GM11168 (cell line): Measurements from ENCODE around the gene TEX11.
"Not testable (repeated sequence)": the region's sequence is repeated elsewhere in the genome, so short reads cannot be mapped to it uniquely, and the experiment has no call there.

Source experiments
- in situ Hi-C: fragments of 300-500 bp; cut with MboI; formaldehyde crosslinking; loops from one replicate; pipeline ENCODE4 v1.12.0; 2022; ENCODE audit warnings: low sequenced_read_pairs; ENCODE audit not compliant: unreplicated experiment

Gene TEX11

GRCh38 chrX:70621743-70622142 lies 286.8 kb downstream of the TEX11 start:
- in situ Hi-C loops = no loop called here

GRCh38 chrX:70618467-70618866 lies 290.0 kb downstream of the TEX11 start:
- in situ Hi-C loops = no loop called here

DNA sequence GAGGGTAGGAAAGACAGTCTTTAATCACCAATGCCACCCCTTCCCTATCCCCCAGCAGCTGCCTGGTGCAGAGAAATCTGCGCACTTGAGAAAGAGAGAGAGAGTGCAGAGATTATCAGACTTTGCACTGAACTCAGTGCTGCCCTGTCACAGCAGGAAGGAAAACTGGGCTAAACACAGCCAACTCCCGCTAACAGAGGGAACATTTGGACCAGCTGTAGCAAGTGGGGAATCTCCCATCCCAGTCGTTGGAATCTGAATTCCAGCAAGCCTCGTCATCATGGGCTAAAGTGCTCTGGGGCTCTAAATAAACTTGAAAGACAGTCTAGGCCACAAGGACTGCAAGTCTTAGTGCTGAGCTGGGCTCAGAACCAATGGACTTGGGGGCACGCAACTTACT lies 295.2 kb downstream of the TEX11 start:
- in situ Hi-C loops = no loop called here

DNA sequence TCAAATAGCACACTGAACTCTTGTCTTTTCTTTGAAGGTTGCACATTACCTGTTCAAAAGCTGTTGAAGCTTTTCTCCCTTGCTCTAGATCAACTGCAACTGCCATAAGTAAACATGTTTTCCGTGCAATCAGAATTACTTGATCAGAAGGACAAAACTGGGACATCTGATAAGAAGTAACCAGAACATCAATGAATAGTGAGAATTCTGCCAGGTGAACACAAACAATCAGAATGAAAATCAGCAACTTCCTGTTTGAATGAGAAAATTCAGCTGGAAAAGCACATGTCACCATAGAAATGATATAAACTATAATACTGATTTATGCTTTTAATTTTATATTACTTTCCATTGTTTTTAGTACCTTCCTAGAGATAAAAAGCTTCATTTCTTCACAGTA lies 303.2 kb downstream of the TEX11 start:
- in situ Hi-C loops = no loop called here

- in situ Hi-C loops = no loop called here
Measured at GRCh38 chrX:70592091-70592490, 316.4 kb downstream of the TEX11 start.

GRCh38 chrX:70587158-70587557 lies 321.4 kb downstream of the TEX11 start:
- in situ Hi-C loops = not testable (repeated sequence)

DNA sequence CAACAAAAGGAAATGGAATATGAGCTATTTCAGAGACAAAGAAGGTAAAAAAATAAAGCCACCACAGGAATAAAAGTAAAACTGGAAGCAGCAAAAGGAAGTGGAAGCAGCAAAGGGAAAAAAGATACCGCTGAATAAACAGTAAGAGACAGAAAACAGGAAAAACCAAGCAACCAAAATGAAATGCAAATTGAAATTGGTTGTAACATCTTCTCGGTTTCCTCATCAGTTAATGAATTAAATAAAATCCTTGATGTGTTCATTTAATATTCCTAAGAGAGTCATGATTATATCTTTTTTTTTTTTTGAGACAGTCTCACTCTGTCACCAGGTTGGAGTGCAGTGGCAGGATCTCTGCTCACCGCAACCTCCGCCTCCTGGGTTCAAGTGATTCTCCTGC lies 331.1 kb downstream of the TEX11 start:
- in situ Hi-C loops = no loop called here

DNA sequence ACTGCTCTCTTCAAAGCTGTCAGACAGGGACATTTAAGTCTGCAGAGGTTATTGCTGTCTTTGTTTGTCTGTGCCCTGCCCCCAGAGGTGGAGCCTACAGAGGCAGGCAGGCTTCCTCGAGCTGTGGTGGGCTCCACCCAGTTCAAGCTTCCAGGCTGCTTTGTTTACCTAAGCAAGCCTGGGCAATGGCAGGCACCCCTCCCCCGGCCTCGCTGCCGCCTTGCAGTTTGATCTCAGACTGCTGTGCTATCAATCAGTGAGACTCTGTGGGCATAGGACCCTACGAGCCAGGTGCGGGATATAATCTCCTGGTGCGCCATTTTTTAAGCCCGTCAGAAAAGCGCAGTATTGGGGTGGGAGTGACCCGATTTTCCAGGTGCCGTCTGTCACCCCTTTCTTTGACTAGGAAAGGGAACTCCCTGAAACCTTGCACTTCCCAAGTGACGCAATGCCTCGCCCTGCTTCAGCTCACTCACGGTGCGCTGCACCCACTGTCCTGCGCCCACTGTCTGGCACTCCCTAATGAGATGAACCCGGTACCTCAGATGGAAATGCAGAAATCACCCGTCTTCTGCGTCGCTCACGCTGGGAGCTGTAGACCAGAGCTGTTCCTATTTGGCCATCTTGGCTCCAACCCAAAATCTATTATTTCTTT lies 338.5 kb downstream of the TEX11 start:
- in situ Hi-C loops = not testable (repeated sequence)

- in situ Hi-C loops = no loop called here
Measured at GRCh38 chrX:70554948-70555347, 353.6 kb downstream of the TEX11 start.

DNA sequence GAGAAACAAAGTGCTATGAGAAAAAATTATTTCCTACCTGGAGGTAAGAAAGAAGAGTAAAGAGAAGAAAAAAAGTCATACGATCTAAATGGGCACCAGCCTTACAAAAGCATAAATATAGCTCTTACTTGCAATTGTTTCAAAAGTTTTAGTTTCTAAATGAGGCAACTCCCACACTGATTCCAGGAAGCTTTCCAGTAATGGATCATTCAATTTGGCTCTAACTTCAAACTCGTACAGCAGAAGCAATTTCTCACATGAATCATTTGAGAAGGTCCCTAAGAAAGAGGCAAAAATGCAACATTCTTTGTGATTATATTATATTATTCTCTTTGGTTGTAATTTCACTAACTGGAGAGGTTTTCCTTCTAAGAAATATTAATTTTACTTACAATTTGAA lies 354.0 kb downstream of the TEX11 start:
- in situ Hi-C loops = no loop called here

GRCh38 chrX:70554081-70554480 lies 354.4 kb downstream of the TEX11 start:
- in situ Hi-C loops = no loop called here

- in situ Hi-C loops = no loop called here
Measured at GRCh38 chrX:70553516-70553915, 355.0 kb downstream of the TEX11 start.

GRCh38 chrX:70552130-70552704 lies 356.3 kb downstream of the TEX11 start:
- in situ Hi-C loops = no loop called here

DNA sequence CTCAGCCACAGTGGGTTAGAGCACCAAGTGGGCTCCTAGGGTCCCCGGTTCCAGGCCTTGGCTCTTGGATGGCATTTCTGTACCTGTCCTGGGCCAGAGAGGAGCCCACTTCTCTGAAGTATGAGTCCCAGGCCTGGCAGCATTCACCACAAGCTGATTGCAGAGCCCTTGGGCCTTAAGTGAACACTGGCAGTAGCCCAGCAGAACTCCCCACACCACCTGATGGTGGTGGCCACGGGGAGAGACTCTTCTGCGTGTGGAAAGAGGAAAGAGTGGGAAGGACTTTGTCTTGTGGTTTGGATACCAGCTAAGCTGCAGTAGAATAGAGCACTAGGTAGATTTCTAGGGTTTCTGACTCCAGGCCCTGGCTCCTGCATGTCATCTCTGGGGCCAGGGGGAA lies 359.1 kb downstream of the TEX11 start:
- in situ Hi-C loops = no loop called here

- in situ Hi-C loops = no loop called here
Measured at GRCh38 chrX:70535198-70535597, 373.3 kb downstream of the TEX11 start.

DNA sequence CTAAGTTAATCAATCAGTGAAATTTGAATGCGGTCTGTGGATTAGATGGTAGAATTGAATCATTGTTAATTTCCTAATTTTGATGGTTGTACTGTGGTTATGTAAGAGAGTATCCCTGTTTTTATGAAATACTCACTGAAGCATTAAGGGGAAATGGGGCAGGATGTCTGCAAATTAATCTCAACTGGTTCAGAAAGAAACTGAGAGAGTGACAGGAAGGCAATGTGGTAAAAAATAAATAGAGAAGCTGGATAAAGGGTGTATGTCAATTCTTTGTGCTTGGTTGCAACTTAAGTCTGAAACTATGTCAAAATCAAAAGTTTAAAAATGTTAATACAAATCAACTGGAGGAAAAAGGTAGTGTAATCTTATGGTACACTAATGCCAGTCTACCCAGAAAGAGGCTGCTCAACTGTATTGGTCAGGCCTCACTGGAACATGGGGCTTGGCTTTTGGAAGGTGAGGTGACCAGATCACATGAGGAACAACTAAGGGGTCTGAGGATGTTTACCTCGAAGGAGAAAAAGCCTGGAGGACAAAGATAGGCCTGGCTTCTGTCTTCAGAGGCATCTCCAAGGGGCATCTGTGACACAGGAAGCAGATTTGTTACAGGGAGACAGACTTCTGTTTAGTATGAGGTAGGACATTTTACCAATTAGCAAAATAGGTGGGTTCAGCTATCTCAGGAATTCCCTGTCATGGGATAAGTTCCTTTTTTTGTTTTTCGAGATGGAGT lies 380.7 kb downstream of the TEX11 start:
- in situ Hi-C loops = no loop called here

- in situ Hi-C loops = no loop called here
Measured at GRCh38 chrX:70527053-70527452, 381.5 kb downstream of the TEX11 start.

DNA sequence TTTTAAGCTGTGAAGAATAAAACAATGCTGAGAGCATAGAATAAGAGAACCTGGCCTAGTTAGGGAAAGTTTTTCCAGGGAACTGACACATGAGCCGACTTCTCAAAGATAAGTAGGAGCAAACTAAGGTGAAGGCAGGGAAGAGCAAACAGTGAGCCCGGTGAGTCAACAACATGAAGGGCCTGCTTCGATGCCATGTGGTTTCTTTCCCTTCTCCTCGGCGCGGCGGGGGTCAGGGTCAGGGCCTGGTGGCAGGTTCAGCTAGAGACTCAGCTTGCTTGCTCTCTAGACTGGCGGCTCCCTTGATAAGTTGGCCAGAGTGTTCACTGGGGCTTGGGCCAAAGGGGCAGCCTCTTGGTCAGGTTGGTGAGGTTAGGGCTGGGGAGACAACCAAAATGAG lies 382.8 kb downstream of the TEX11 start:
- in situ Hi-C loops = no loop called here

DNA sequence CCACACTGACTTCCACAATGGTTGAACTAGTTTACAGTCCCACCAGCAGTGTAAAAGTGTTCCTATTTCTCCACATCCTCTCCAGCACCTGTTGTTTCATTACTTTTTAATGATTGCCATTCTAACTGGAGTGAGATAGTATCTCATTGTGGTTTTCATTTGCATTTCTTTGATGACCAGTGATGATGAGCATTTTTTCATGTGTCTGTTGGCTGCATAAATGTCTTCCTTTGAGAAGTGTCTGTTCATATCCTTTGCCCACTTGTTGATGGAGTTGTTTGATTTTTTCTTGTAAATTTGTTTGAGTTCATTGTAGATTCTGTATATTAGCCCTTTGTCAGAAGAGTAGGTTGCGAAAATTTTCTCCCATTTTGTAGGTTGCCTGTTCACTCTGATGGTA lies 392.8 kb downstream of the TEX11 start:
- in situ Hi-C loops = not testable (repeated sequence)

DNA sequence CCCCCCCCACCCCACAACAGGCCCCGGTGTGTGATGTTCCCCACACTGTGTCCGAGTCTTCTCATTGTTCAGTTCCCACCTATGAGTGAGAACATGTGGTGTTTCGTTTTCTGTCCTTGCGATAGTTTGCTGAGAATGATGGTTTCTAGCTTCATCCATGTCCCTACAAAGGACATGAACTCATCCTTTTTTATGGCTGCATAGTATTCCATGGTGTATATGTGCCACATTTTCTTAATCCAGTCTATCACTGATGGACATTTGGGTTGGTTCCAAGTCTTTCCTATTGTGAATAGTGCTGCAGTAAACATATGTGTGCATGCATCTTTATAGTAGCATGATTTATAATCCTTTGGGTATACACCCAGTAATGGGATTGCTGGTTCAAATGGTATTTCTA lies 393.2 kb downstream of the TEX11 start:
- in situ Hi-C loops = not testable (repeated sequence)

GRCh38 chrX:70509078-70509477 lies 399.4 kb downstream of the TEX11 start:
- in situ Hi-C loops = no loop called here
